OCI-LY1 (cell line): Measurements from ENCODE around the gene CRTC1.

Experiments used
- H2AFZ ChIP-seq: fragments of 200-600 bp; sonication (generic), shearing (Covaris generic); 2 replicates; pipeline ENCODE4 v1.6.0; 2014; ENCODE audit warnings: antibody characterized with exemption, mild to moderate bottlenecking, low read length
- H3F3A ChIP-seq: fragments of 200-600 bp; sonication (generic), shearing (Covaris generic); 2 replicates; pipeline ENCODE4 v1.6.0; 2014; ENCODE audit warnings: mild to moderate bottlenecking, antibody characterized with exemption, low read length, moderate library complexity; ENCODE audit not compliant: insufficient read depth
- H3K27ac ChIP-seq: fragments of 200-600 bp; sonication (generic); 2 replicates; pipeline ENCODE4 v1.5.1; 2014; ENCODE audit warnings: low read length, mixed run types, mild to moderate bottlenecking, low read depth; ENCODE audit not compliant: poor library complexity, severe bottlenecking
- H3K27me3 ChIP-seq: fragments of 200-600 bp; sonication (generic); 2 replicates; pipeline ENCODE4 v1.6.0; 2014; ENCODE audit warnings: antibody characterized with exemption, mild to moderate bottlenecking, low read length, moderate library complexity; ENCODE audit not compliant: insufficient read depth
- H3K36me3 ChIP-seq: fragments of 200-600 bp; sonication (generic); 2 replicates; pipeline ENCODE4 v1.6.1; 2014; ENCODE audit warnings: mild to moderate bottlenecking, antibody characterized with exemption, low read length, moderate library complexity, mixed read lengths; ENCODE audit not compliant: insufficient read depth
- H3K4me1 ChIP-seq: fragments of 200-600 bp; sonication (generic); 2 replicates; pipeline ENCODE4 v1.5.1; 2014; ENCODE audit warnings: mild to moderate bottlenecking, low read length, moderate library complexity; ENCODE audit not compliant: insufficient read depth, severe bottlenecking
- H3K4me2 ChIP-seq: fragments of 200-600 bp; sonication (generic), shearing (Covaris generic); 2 replicates; pipeline ENCODE4 v1.6.1; 2014; ENCODE audit warnings: low read length
- H3K4me3 ChIP-seq: fragments of 200-600 bp; sonication (generic); 2 replicates; pipeline ENCODE4 v1.5.1; 2014; ENCODE audit warnings: low read length, low read depth, mild to moderate bottlenecking, mixed read lengths; ENCODE audit not compliant: poor library complexity, severe bottlenecking
- H3K79me2 ChIP-seq: fragments of 200-600 bp; shearing (Covaris generic); 2 replicates; pipeline ENCODE4 v1.6.1; 2016; ENCODE audit warnings: mixed run types, low read length, mixed read lengths; ENCODE audit not compliant: insufficient read depth
- H3K9ac ChIP-seq: fragments of 200-600 bp; sonication (generic), shearing (Covaris generic); 2 replicates; pipeline ENCODE4 v1.6.1; 2014; ENCODE audit warnings: mild to moderate bottlenecking, low read length, mixed read lengths
- H3K9me2 ChIP-seq: fragments of 200-600 bp; sonication (generic), shearing (Covaris generic); 2 replicates; pipeline ENCODE4 v1.6.1; 2014; ENCODE audit warnings: low read depth, mild to moderate bottlenecking, low read length, mixed read lengths
- H3K9me3 ChIP-seq: fragments of 200-600 bp; shearing (Covaris generic); 2 replicates; pipeline ENCODE4 v1.6.1; 2014; ENCODE audit warnings: low read length, mixed read lengths
- H4K20me1 ChIP-seq: fragments of 200-600 bp; sonication (generic), shearing (Covaris generic); 2 replicates; pipeline ENCODE4 v1.6.0; 2016; ENCODE audit warnings: mild to moderate bottlenecking, low read length; ENCODE audit not compliant: insufficient read depth
- CTCF ChIP-seq: fragments of 200-600 bp; sonication (generic), shearing (Covaris generic); IDR thresholded peaks from 2 replicates; pipeline ENCODE4 v1.5.1; 2017; ENCODE audit warnings: mild to moderate bottlenecking, antibody characterized with exemption, low read length, moderate library complexity, mixed read lengths
- EZH2 ChIP-seq: fragments of 200-600 bp; sonication (generic), shearing (Covaris generic); IDR thresholded peaks from 2 replicates; pipeline ENCODE4 v1.8.0; 2017; ENCODE audit warnings: borderline replicate concordance, mixed run types, mild to moderate bottlenecking, antibody characterized with exemption, low read length, moderate library complexity, mixed read lengths

Gene CRTC1

GRCh38 chr19:18672606-18673337 is 10.7 kb upstream of the CRTC1 start:
- Histone ChIP-seq H3K9me3 (no peaks in the 10 kb centered on the region), H2AFZ (no peak overlapping the region), H3K4me1 (no peaks in the 10 kb centered on the region)

GRCh38 chr19:18674616-18675015 is 8.9 kb upstream of the CRTC1 start:
- no peak for TF ChIP-seq CTCF
- H3K4me1 ChIP-seq: no peaks in the 10 kb centered on the region
- no peaks in the 10 kb centered on the region for H3F3A ChIP-seq
- H2AFZ ChIP-seq: no peak overlapping the region
- H3K79me2 ChIP-seq: no peaks in the 10 kb centered on the region
- H3K27me3 ChIP-seq: peaks cover 7% of the 10 kb centered on the region; the same call in 1 of the 2 replicates
- no peaks in the 10 kb centered on the region for H4K20me1 ChIP-seq
- no peak overlapping the region for H3K4me2 ChIP-seq
- H3K4me3 ChIP-seq: no peak overlapping the region
- H3K27ac ChIP-seq: no peak overlapping the region
- H3K9me2 ChIP-seq: no peaks in the 10 kb centered on the region
- no peak overlapping the region for H3K9ac ChIP-seq
- H3K36me3 ChIP-seq: no peaks in the 10 kb centered on the region
- H3K9me3 ChIP-seq: no peaks in the 10 kb centered on the region

More at GRCh38 chr19:18672606-18673337, 10.7 kb upstream of the CRTC1 start:
- Histone ChIP-seq H3K36me3 (no peaks in the 10 kb centered on the region), H3K9ac (no peak overlapping the region), H3F3A (no peaks in the 10 kb centered on the region), H4K20me1 (no peaks in the 10 kb centered on the region), H3K4me3 (no peak overlapping the region), H3K79me2 (no peaks in the 10 kb centered on the region), H3K27me3 (peaks cover 7% of the 10 kb centered on the region; the same call in 1 of the 2 replicates), H3K9me2 (no peaks in the 10 kb centered on the region), H3K27ac (no peak overlapping the region), H3K4me2 (no peak overlapping the region)
- peak; percentile 39; the same call in 1 of the 2 replicates for TF ChIP-seq CTCF
- no peak for TF ChIP-seq EZH2

GRCh38 chr19:18675779-18676178 is 7.7 kb upstream of the CRTC1 start:
- Histone ChIP-seq H3K9me2 (no peaks in the 10 kb centered on the region), H3K79me2 (no peaks in the 10 kb centered on the region), H3K9ac (no peak overlapping the region), H3K4me2 (no peak overlapping the region), H3K4me3 (no peak overlapping the region), H2AFZ (no peak overlapping the region), H3K9me3 (no peaks in the 10 kb centered on the region), H3K36me3 (no peaks in the 10 kb centered on the region), H3K27ac (no peak overlapping the region), H3K27me3 (peaks cover 7% of the 10 kb centered on the region; the same call in 1 of the 2 replicates), H3K4me1 (no peaks in the 10 kb centered on the region), H4K20me1 (no peaks in the 10 kb centered on the region), H3F3A (no peaks in the 10 kb centered on the region)
- TF ChIP-seq CTCF: peak; percentile 60
- TF ChIP-seq EZH2: no peak
